Keratinocyte (primary cell): ENCODE measurements around the gene CEP68. TPM values are rescaled to one million over a fixed set of nuclear protein-coding genes. Genes with fewer than 3 reads are reported as not detected.

ENCODE experiments used
- DNase-seq: peaks from one replicate; pipeline ENCODE4 v3.0.0-alpha.2; 2011; ENCODE audit warnings: low read depth, missing footprints, low spot score
- FAIRE-seq: peaks from 2 replicates; lab custom pipeline; 2011; peaks lifted over from hg19 to GRCh38; lab: Jason Lieb, UNC
- H2AFZ ChIP-seq: 2 replicates; pipeline ENCODE4 v1.6.0; 2012; ENCODE audit warnings: low read length, control low read depth, inconsistent platforms; ENCODE audit not compliant: control insufficient read depth
- H3K27ac ChIP-seq: 2 replicates; pipeline ENCODE4 v1.5.1; 2011; ENCODE audit warnings: low read length; ENCODE audit not compliant: control insufficient read depth, insufficient read depth
- H3K27me3 ChIP-seq: 3 replicates; pipeline ENCODE4 v1.6.0; 2011; ENCODE audit warnings: low read length; ENCODE audit not compliant: control insufficient read depth, insufficient read depth; ENCODE audit errors: extremely low read depth
- H3K36me3 ChIP-seq, 2 experiments: 2 replicates in 1 of 2; 3 replicates in 1 of 2; pipeline ENCODE4 v1.5.1; 2011; ENCODE audit warnings: low read length in 2 of 2, mild to moderate bottlenecking in 1 of 2; ENCODE audit not compliant: control insufficient read depth in 2 of 2, insufficient read depth in 2 of 2; ENCODE audit errors: extremely low read depth in 1 of 2
- H3K4me1 ChIP-seq: 3 replicates; pipeline ENCODE4 v1.5.1; 2011; ENCODE audit warnings: low read length; ENCODE audit not compliant: control insufficient read depth, insufficient read depth; ENCODE audit errors: extremely low read depth
- H3K4me2 ChIP-seq: 3 replicates; pipeline ENCODE4 v1.6.0; 2011; ENCODE audit warnings: low read depth, low read length; ENCODE audit not compliant: control insufficient read depth, insufficient read depth; ENCODE audit errors: extremely low read depth
- H3K4me3 ChIP-seq, 3 experiments: fragments of 200-600 bp in 1 of 3; sonication (generic) in 1 of 3; 2 replicates in 2 of 3; 3 replicates in 1 of 3; pipeline ENCODE4 v1.5.1; 2011 to 2016; ENCODE audit warnings: low read length in 3 of 3, mild to moderate bottlenecking in 3 of 3, control low read depth in 2 of 3, inconsistent platforms in 1 of 3, low read depth in 1 of 3, mixed read lengths in 1 of 3, mixed run types in 1 of 3, moderate library complexity in 1 of 3; ENCODE audit not compliant: control insufficient read depth in 2 of 3, insufficient read depth in 2 of 3; ENCODE audit errors: extremely low read depth in 1 of 3
- H3K79me2 ChIP-seq: 2 replicates; pipeline ENCODE4 v1.6.0; 2012; ENCODE audit warnings: low read length; ENCODE audit not compliant: control insufficient read depth, insufficient read depth
- H3K9ac ChIP-seq: 3 replicates; pipeline ENCODE4 v1.6.0; 2011; ENCODE audit warnings: low read length; ENCODE audit not compliant: control insufficient read depth, insufficient read depth; ENCODE audit errors: extremely low read depth
- H3K9me1 ChIP-seq: 3 replicates; pipeline ENCODE4 v1.6.0; 2011; ENCODE audit warnings: low read length; ENCODE audit not compliant: control insufficient read depth, insufficient read depth; ENCODE audit errors: extremely low read depth
- H3K9me3 ChIP-seq: 2 replicates; pipeline ENCODE4 v1.5.1; 2012; ENCODE audit warnings: low read depth, low read length; ENCODE audit not compliant: control insufficient read depth
- H4K20me1 ChIP-seq: 3 replicates; pipeline ENCODE4 v1.6.0; 2011; ENCODE audit warnings: low read length; ENCODE audit not compliant: control insufficient read depth, insufficient read depth; ENCODE audit errors: extremely low read depth
- CTCF ChIP-seq, 3 experiments: IDR thresholded peaks in 1 of 3; conservative IDR thresholded peaks in 1 of 3; optimal IDR thresholded peaks in 1 of 3; 2 replicates in 2 of 3; 3 replicates in 1 of 3; pipeline versions ENCODE3 to v1.5.1; 2011; ENCODE audit warnings: low read length in 3 of 3, mild to moderate bottlenecking in 3 of 3, moderate library complexity in 2 of 3, control low read depth in 1 of 3, inconsistent platforms in 1 of 3; ENCODE audit not compliant: insufficient read depth in 2 of 3; ENCODE audit errors: extremely low read depth in 1 of 3
- EZH2 ChIP-seq: IDR thresholded peaks from one replicate; pipeline ENCODE4 v1.6.1; 2012; ENCODE audit warnings: inconsistent platforms, mild to moderate bottlenecking, low read length, moderate library complexity
- dilution Hi-C: fragments of 300-500 bp; cut with MboI; formaldehyde crosslinking; loops from one replicate; pipeline ENCODE4 v1.7.0; 2020; ENCODE audit warnings: low sequenced_read_pairs; ENCODE audit not compliant: extremely low pct_ligation_motif_present
- polyA plus RNA-seq, 5 experiments: library from polyadenylated mRNA; depleted of rRNA in 3 of 5; stranded (reverse) in 3 of 5; stranded (forward) in 1 of 5; unstranded in 1 of 5; fragments of >200 nt; gene quantifications; 1 replicate in 1 of 5; 2 replicates in 3 of 5; 3 replicates in 1 of 5; pipeline versions ENCODE4 v1.2.1 to v1.2.3, GENCODE V29; 2011 to 2012; ENCODE audit warnings: missing spikeins in 2 of 5, low read depth in 1 of 5, low replicate concordance in 1 of 5

The CEP68 gene
- polyA plus RNA-seq, 1 donor (not counting 4 experiments of a cell fraction or from before 2014, with no cell fraction given), result 4.1 TPM

- Histone ChIP-seq H3K4me1 (no peaks in the 10 kb centered on the region), H3K79me2 (peaks cover 95% of the 10 kb centered on the region), H3K4me2 (no peak overlapping the region), H4K20me1 (peaks cover 22% of the 10 kb centered on the region), H3K36me3 (peaks cover 4% of the 10 kb centered on the region in 2 experiments), H3K9me1 (no peaks in the 10 kb centered on the region), H3K27me3 (no peaks in the 10 kb centered on the region), H3K9ac (no peak overlapping the region), H2AFZ (no peak overlapping the region), H3K4me3 (no peak overlapping the region), H3K9me3 (no peaks in the 10 kb centered on the region), H3K27ac (no peak overlapping the region)
- TF ChIP-seq CTCF (optimal IDR thresholded peaks at IDR 0.05 in 1 of 3, IDR thresholded peaks at IDR 0.05 in 1 of 3, conservative IDR thresholded peaks at IDR 0.05 in 1 of 3; ENCODE audit: extremely low read depth in 1 of 3, insufficient read depth in 2 of 3, low read length in 3 of 3) (no peak), EZH2 (no peak)
- no peak for DNase-seq
- FAIRE-seq, result peak; percentile 13
- dilution Hi-C loops, result no loop called here
Measured at GRCh38 chr2:65107530-65107929, 51.3 kb downstream of the CEP68 start.

- Histone ChIP-seq H4K20me1 (peaks cover 29% of the 10 kb centered on the region), H3K4me2 (no peak overlapping the region), H3K9me3 (no peaks in the 10 kb centered on the region), H3K79me2 (peaks cover 97% of the 10 kb centered on the region), H3K9ac (no peak overlapping the region), H2AFZ (no peak overlapping the region), H3K27me3 (no peaks in the 10 kb centered on the region), H3K4me1 (no peaks in the 10 kb centered on the region), H3K9me1 (no peaks in the 10 kb centered on the region), H3K27ac (no peak overlapping the region), H3K36me3 (peaks cover 4% of the 10 kb centered on the region in 2 experiments), H3K4me3 (no peak overlapping the region)
- TF ChIP-seq CTCF (optimal IDR thresholded peaks at IDR 0.05 in 1 of 3, IDR thresholded peaks at IDR 0.05 in 1 of 3, conservative IDR thresholded peaks at IDR 0.05 in 1 of 3; ENCODE audit: extremely low read depth in 1 of 3, insufficient read depth in 2 of 3, low read length in 3 of 3) (no peak), EZH2 (no peak)
- DNase-seq, result no peak
- FAIRE-seq, result no peak
- dilution Hi-C loops, result no loop called here
Measured at GRCh38 chr2:65108780-65109179, 52.6 kb downstream of the CEP68 start.
